Activated CD4-positive, alpha-beta T cell treated with anti-CD3 and anti-CD28 coated beads for 36 hours (primary cell): ENCODE measurements around the gene NDUFV2. TPM values are rescaled to one million over a fixed set of nuclear protein-coding genes. Genes with fewer than 3 reads are reported as not detected.
"Not testable (repeated sequence)": the region's sequence is repeated elsewhere in the genome, so short reads cannot be mapped to it uniquely, and the experiment has no call there.

Experiments used
- ATAC-seq: fragments of 200-7000 bp; cut with Tn5 transposase; one replicate; pipeline ENCODE4 v1.10.0; 2021; ENCODE audit warnings: mild to moderate bottlenecking, moderate library complexity
- CTCF ChIA-PET: fragments of 350-600 bp; sonication (Branson Sonifier 250); formaldehyde crosslinking; loops from one replicate; lab custom pipeline; 2021; ENCODE audit warnings: antibody characterized with exemption; lab: Charles Lee
- POLR2A ChIA-PET: fragments of 350-600 bp; sonication (Branson Sonifier 250); formaldehyde crosslinking; loops from one replicate; lab custom pipeline; 2021; ENCODE audit warnings: antibody characterized with exemption, inconsistent platforms; lab: Charles Lee
- DNase-seq: peaks from one replicate; pipeline ENCODE4 v3.0.0-alpha.2; 2020
- H3K27ac Mint-ChIP-seq: one replicate; pipeline ENCODE4 v1.8.0; 2021; ENCODE audit warnings: mixed read lengths
- H3K27me3 Mint-ChIP-seq: one replicate; pipeline ENCODE4 v1.8.0; 2021; ENCODE audit warnings: mixed read lengths
- H3K36me3 Mint-ChIP-seq: one replicate; pipeline ENCODE4 v1.8.0; 2021; ENCODE audit warnings: low read depth, mixed read lengths
- H3K4me1 Mint-ChIP-seq: one replicate; pipeline ENCODE4 v1.8.0; 2021; ENCODE audit warnings: mixed read lengths
- H3K4me3 Mint-ChIP-seq: one replicate; pipeline ENCODE4 v1.8.0; 2021; ENCODE audit warnings: mild to moderate bottlenecking, moderate library complexity, mixed read lengths
- H3K9me3 Mint-ChIP-seq: one replicate; pipeline ENCODE4 v1.8.0; 2021; ENCODE audit warnings: low read depth, mixed read lengths
- intact Hi-C, 2 experiments: fragments of 100-400 bp; cut with DNase I in 1 of 2; cut with micrococcal nuclease in 1 of 2; formaldehyde crosslinking; loops; one replicate each; pipeline versions ENCODE4 v1.14.2 to v1.15.1; 2022 to 2024; cut with DNase I, micrococcal nuclease
- total RNA-seq, 2 experiments: library from RNA; stranded (reverse); gene quantifications; one replicate each; pipeline ENCODE4 v1.2.3, GENCODE V29; 2021

Gene NDUFV2
- total RNA-seq, 2 experiments from 2014 or later, result 331 to 372 TPM

DNA sequence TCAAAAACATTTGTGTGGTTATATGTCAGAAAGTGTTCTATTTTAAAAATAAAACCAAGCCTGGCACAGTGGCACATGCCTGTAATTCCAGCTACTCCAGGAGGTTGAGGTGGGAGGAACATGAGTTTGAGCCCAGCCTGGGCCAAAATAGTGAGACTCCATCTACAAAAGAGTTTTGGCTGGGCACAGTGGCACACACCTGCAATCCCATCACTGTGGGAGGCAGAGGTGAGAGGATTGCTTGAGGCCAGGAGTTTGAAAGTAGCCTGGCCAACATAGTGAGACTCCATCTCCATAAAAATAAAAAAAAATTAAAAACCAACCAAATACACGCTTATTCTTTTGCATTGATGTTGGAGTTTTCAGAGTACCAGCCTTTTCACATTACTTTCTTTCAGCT lies 43.7 kb downstream of the NDUFV2 start:
- ChIA-PET CTCF (interaction anchor here (0.5 to 2.8 kb wide), 4 partner anchors 10 to 72 kb away, joined by 3 to 25 read pairs (median 4); no protein-coding TSS in a partner anchor), POLR2A (no interaction called here)
- DNase-seq (no peak), ATAC-seq (no peak)
- intact Hi-C loops, result loop anchor here in 1 of 2 experiments (10.0 kb wide), 3 partner anchors 329 to 441 kb away; partner anchors contain the start of genes MTCL1 and RALBP1
- no peak overlapping the region for H3K4me3 Mint-ChIP-seq
- H3K27ac Mint-ChIP-seq, result peak overlapping the region; percentile 80
- H3K36me3 Mint-ChIP-seq, result peaks cover 13% of the 10 kb centered on the region
- peaks cover 80% of the 10 kb centered on the region for H3K4me1 Mint-ChIP-seq
- H3K9me3 Mint-ChIP-seq, result no peaks in the 10 kb centered on the region
- no peaks in the 10 kb centered on the region for H3K27me3 Mint-ChIP-seq

- H3K36me3 Mint-ChIP-seq, result peaks cover 7% of the 10 kb centered on the region
- ChIA-PET CTCF (interaction anchor here (0.6 to 2.8 kb wide), 18 partner anchors 9 to 440 kb away, joined by 3 to 25 read pairs (median 3); no protein-coding TSS in a partner anchor), POLR2A (interaction anchor here (0.5 to 1.0 kb wide), 4 partner anchors 9 to 90 kb away, joined by 3 to 13 read pairs (median 4); no protein-coding TSS in a partner anchor)
- intact Hi-C loops, result loop anchor here (1.0 to 10.0 kb wide), 5 partner anchors 45 to 443 kb away; partner anchors contain the start of genes MTCL1 (in 1 of the 2), NDUFV2 (in 1 of the 2) and RALBP1 (in 1 of the 2)
- peak overlapping the region; percentile 49 for H3K4me3 Mint-ChIP-seq
- DNase-seq, result peak; percentile 33
- ATAC-seq, result peak; percentile 59
- no peaks in the 10 kb centered on the region for H3K27me3 Mint-ChIP-seq
- H3K4me1 Mint-ChIP-seq, result peaks cover 77% of the 10 kb centered on the region
- H3K9me3 Mint-ChIP-seq, result no peaks in the 10 kb centered on the region
- peak overlapping the region; percentile 93 for H3K27ac Mint-ChIP-seq
These were observed 45.1 kb downstream of the NDUFV2 start for GRCh38 chr18:9147440-9148202.

GRCh38 chr18:9148203-9148552 lies 45.7 kb downstream of the NDUFV2 start:
- Mint-ChIP-seq H3K9me3 (no peaks in the 10 kb centered on the region), H3K27me3 (no peaks in the 10 kb centered on the region), H3K4me3 (no peak overlapping the region), H3K36me3 (peaks cover 6% of the 10 kb centered on the region), H3K27ac (peak overlapping the region; percentile 93), H3K4me1 (peaks cover 80% of the 10 kb centered on the region)
- intact Hi-C loops, result loop anchor here (1.0 to 10.0 kb wide), 5 partner anchors 45 to 443 kb away; partner anchors contain the start of genes MTCL1 (in 1 of the 2), NDUFV2 (in 1 of the 2) and RALBP1 (in 1 of the 2)
- DNase-seq, result no peak
- CTCF ChIA-PET, result interaction anchor here (0.6 to 2.8 kb wide), 14 partner anchors 8 to 440 kb away, joined by 3 to 25 read pairs (median 4); no protein-coding TSS in a partner anchor
- no peak for ATAC-seq
- POLR2A ChIA-PET, result interaction anchor here (0.7 to 1.0 kb wide), 3 partner anchors 10 to 90 kb away, joined by 3 to 5 read pairs (median 3); no protein-coding TSS in a partner anchor

DNA sequence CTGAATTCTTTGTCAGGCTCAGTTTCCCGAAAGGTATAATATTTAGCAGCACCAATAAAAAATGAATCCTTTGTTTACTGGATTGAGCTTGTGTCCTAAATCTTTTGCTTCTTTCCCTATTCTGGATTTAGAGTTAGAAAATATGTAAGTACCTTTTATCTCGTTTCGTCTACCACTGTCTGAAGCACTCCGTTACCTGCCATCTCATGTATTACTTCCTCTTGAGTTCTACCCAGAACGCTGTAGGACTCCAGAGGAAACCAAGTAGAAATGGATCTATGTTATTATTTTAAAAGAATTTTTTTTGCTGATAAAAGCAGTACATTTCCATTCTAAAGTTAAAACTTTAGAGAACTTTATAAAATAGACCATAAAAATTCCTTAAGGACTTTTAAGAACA lies 47.6 kb downstream of the NDUFV2 start:
- peaks cover 82% of the 10 kb centered on the region for H3K4me1 Mint-ChIP-seq
- peaks cover 7% of the 10 kb centered on the region for H3K36me3 Mint-ChIP-seq
- ATAC-seq (no peak), DNase-seq (no peak)
- no peak overlapping the region for H3K4me3 Mint-ChIP-seq
- CTCF ChIA-PET, result interaction anchor here (1.0 to 1.6 kb wide), 5 partner anchors 39 to 76 kb away, joined by 3 to 8 read pairs (median 3); no protein-coding TSS in a partner anchor
- POLR2A ChIA-PET, result interaction anchor here (0.8 kb wide), 1 partner anchor 24 kb away, joined by 3 read pairs; no protein-coding TSS in a partner anchor
- H3K9me3 Mint-ChIP-seq, result no peaks in the 10 kb centered on the region
- H3K27ac Mint-ChIP-seq, result peak overlapping the region; percentile 19
- H3K27me3 Mint-ChIP-seq, result no peaks in the 10 kb centered on the region
- intact Hi-C loops, result no loop called here

- no peak overlapping the region for H3K27ac Mint-ChIP-seq
- no peak for ATAC-seq
- ChIA-PET POLR2A (interaction anchor here (0.7 kb wide), 1 partner anchor 19 kb away, joined by 6 read pairs; no protein-coding TSS in a partner anchor), CTCF (interaction anchor here (1.1 to 1.4 kb wide), 3 partner anchors 11 to 35 kb away, joined by 3 to 4 read pairs (median 4); no protein-coding TSS in a partner anchor)
- intact Hi-C loops, result no loop called here
- peaks cover 2% of the 10 kb centered on the region for H3K9me3 Mint-ChIP-seq
- peaks cover 83% of the 10 kb centered on the region for H3K4me1 Mint-ChIP-seq
- no peak overlapping the region for H3K4me3 Mint-ChIP-seq
- peaks cover 19% of the 10 kb centered on the region for H3K36me3 Mint-ChIP-seq
- DNase-seq, result no peak
- H3K27me3 Mint-ChIP-seq, result no peaks in the 10 kb centered on the region
These were observed 50.8 kb downstream of the NDUFV2 start for GRCh38 chr18:9153256-9153655.

- peaks cover 68% of the 10 kb centered on the region for H3K4me1 Mint-ChIP-seq
- peak; percentile 90 for ATAC-seq
- H3K4me3 Mint-ChIP-seq, result no peak overlapping the region
- intact Hi-C loops, result no loop called here
- peaks cover 29% of the 10 kb centered on the region for H3K36me3 Mint-ChIP-seq
- ChIA-PET POLR2A (interaction anchor here (0.5 to 2.1 kb wide), 3 partner anchors 15 to 387 kb away, joined by 3 to 9 read pairs (median 4); no protein-coding TSS in a partner anchor), CTCF (interaction anchor here (0.6 to 1.3 kb wide), 6 partner anchors 9 to 277 kb away, joined by 3 to 4 read pairs (median 3); no protein-coding TSS in a partner anchor)
- H3K27me3 Mint-ChIP-seq, result no peaks in the 10 kb centered on the region
- H3K9me3 Mint-ChIP-seq, result peaks cover 2% of the 10 kb centered on the region
- H3K27ac Mint-ChIP-seq, result peak overlapping the region; percentile 70
- DNase-seq, result no peak
These were observed 54.2 kb downstream of the NDUFV2 start for GRCh38 chr18:9156604-9157249.

DNA sequence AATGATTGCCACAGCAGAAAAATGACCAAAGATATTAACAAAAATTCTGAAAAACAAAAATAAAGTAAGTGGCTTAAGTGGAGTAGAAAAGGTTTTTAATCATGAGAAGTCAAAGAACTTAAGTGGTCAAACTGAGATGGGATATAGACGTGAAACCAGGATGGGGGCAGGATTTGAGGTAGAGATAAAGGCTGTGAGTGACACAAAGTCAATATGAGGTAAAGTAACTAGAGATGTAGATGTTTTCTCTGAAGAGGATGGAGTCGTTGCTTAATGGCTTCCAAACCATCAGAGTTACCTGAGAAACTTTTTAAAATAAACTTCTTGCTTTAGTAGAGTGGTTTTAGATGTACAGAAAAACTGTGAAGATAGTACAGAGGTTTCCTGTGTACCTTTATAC lies 55.3 kb downstream of the NDUFV2 start:
- no peak overlapping the region for H3K4me3 Mint-ChIP-seq
- H3K36me3 Mint-ChIP-seq, result peaks cover 39% of the 10 kb centered on the region
- peak overlapping the region; percentile 45 for H3K27ac Mint-ChIP-seq
- intact Hi-C loops, result no loop called here
- no peak for ATAC-seq
- peaks cover 11% of the 10 kb centered on the region for H3K9me3 Mint-ChIP-seq
- DNase-seq, result no peak
- CTCF ChIA-PET, result no interaction called here
- H3K4me1 Mint-ChIP-seq, result peaks cover 65% of the 10 kb centered on the region
- POLR2A ChIA-PET, result interaction anchor here (2.1 kb wide), 1 partner anchor 18 kb away, joined by 9 read pairs; no protein-coding TSS in a partner anchor
- H3K27me3 Mint-ChIP-seq, result no peaks in the 10 kb centered on the region

DNA sequence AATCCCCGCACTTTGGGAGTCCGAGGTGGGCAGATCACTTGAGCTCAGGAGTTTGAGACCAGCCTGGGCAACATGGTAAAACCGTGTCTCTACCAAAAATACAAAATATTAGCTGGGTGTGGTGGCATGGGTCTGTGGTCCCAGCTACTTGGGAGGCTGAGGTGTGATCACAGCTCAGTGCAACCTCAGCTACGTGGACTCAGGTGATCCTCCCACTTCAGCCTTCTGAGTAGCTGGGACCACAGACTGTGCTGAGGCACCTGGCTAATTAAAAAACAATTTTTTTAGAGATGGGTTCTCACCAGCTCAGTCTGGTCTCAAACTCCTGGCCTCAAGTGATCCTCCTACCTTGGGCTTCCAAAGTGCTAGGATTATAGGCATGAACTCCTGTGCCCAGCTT lies 57.5 kb downstream of the NDUFV2 start:
- Mint-ChIP-seq H3K27me3 (no peaks in the 10 kb centered on the region), H3K27ac (no peak overlapping the region), H3K9me3 (peaks cover 31% of the 10 kb centered on the region), H3K36me3 (peaks cover 52% of the 10 kb centered on the region), H3K4me1 (peaks cover 60% of the 10 kb centered on the region), H3K4me3 (no peak overlapping the region)
- ChIA-PET POLR2A (interaction anchor here (1.0 kb wide), 1 partner anchor 16 kb away, joined by 3 read pairs; no protein-coding TSS in a partner anchor), CTCF (interaction anchor here (0.7 to 1.9 kb wide), 7 partner anchors 21 to 548 kb away, joined by 3 to 6 read pairs (median 3); no protein-coding TSS in a partner anchor)
- ATAC-seq (no peak), DNase-seq (no peak)
- intact Hi-C loops, result no loop called here

DNA sequence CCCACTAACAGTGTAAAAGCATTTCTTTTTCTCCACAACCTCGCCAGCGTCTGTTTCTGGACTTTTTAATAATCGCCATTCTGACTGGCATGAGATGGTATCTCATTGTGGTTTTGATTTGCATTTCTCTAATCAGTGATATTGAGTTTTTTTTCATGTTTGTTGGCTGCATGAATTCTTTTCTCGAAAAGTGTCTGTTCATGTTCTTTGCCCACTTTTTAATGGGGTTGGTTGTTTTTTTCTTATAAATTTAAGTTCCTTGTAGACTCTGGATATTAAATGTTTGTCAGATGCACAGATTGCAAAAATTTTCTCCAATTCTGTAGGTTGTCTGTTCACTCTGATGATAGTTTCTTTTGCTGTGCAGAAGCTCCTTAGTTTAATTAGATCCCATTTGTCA lies 60.2 kb downstream of the NDUFV2 start:
- H3K4me3 Mint-ChIP-seq, ATAC-seq, H3K27ac Mint-ChIP-seq, POLR2A ChIA-PET, intact Hi-C loops, H3K27me3 Mint-ChIP-seq, DNase-seq: not testable (repeated sequence)
- peaks cover 33% of the 10 kb centered on the region for H3K9me3 Mint-ChIP-seq
- peaks cover 42% of the 10 kb centered on the region for H3K4me1 Mint-ChIP-seq
- CTCF ChIA-PET, result interaction anchor here (1.0 kb wide), 1 partner anchor 66 kb away, joined by 3 read pairs; no protein-coding TSS in a partner anchor
- peaks cover 53% of the 10 kb centered on the region for H3K36me3 Mint-ChIP-seq

DNA sequence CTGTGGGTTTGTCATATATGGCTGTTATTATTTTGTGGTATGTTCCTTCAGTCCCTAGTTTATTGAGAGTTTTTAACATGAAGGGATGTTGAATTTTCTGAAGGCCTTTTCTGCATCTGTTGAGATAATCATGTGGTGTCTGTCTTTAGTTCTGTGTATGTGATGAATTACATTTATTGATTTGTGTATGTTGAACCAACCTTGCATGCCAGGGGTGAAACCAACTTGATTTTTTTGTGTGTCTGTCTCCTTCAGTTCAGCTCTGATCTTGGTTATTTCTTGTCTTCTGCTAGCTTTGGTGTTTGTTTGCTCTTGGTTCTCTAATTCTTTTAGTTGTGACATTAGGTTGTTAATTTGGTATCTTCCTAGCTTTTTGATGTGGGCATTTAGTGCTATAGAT lies 61.6 kb downstream of the NDUFV2 start:
- Mint-ChIP-seq H3K4me1 (peaks cover 44% of the 10 kb centered on the region), H3K36me3 (peaks cover 45% of the 10 kb centered on the region), H3K9me3 (peaks cover 37% of the 10 kb centered on the region)
- ATAC-seq, DNase-seq, H3K27ac Mint-ChIP-seq, intact Hi-C loops, H3K4me3 Mint-ChIP-seq, POLR2A ChIA-PET, H3K27me3 Mint-ChIP-seq: not testable (repeated sequence)
- CTCF ChIA-PET, result interaction anchor here (1.4 to 1.6 kb wide), 3 partner anchors 12 to 90 kb away, joined by 3 to 5 read pairs (median 4); no protein-coding TSS in a partner anchor
